Measurements from ENCODE around the gene COMMD3. TPM values are rescaled to one million over a fixed set of nuclear protein-coding genes. Genes with fewer than 3 reads are reported as not detected.
A peak's percentile ranks its signal among the peaks of the same experiment; 100 is the strongest.

COMMD3 gene
- total and polyA plus RNA-seq, 2 of the 8 experiments (the other 6 are each of a cell fraction or from before 2014, with no cell fraction given), result 2.3 to 2.7 TPM

- TF ChIP-seq CBX8 (IDR thresholded peaks at IDR 0.05; ENCODE audit: borderline replicate concordance, low read depth, low read length) (0 out of 2 replicates have a peak, but pooled peaks have one; percentile 24), EZH2 (IDR thresholded peaks at IDR 0.05; ENCODE audit: low read depth, low read length, severe bottlenecking) (peak; percentile 66), ASH2L (IDR thresholded peaks at IDR 0.05; ENCODE audit: low read length) (no peak), SUZ12 (IDR thresholded peaks at IDR 0.05; ENCODE audit: low read length) (peak; percentile 94; the same call in 1 of the 2 replicates), JUN (IDR thresholded peaks at IDR 0.05; ENCODE audit: low read depth, low read length) (no peak)
- no peaks in the 10 kb centered on the region for H3K79me1 ChIP-seq (ENCODE audit: low read depth, low read length)
- no peak overlapping the region for H3K18ac ChIP-seq (ENCODE audit: extremely low read depth, low read length)
- peak overlapping the region; percentile 15 to 57 (median 42); a peak in 4 of 8 replicates for H3K4me3 ChIP-seq (ENCODE audit: extremely low read depth in 1 of 4, insufficient read depth in 2 of 4, low read depth in 3 of 4, low read length in 4 of 4)
- no peak overlapping the region for H3K4ac ChIP-seq (replicated peaks; ENCODE audit: insufficient read length, low read depth, low read length)
- H4K5ac ChIP-seq (ENCODE audit: insufficient read length, low read depth, low read length), result no peak overlapping the region
- no peak overlapping the region for H2BK12ac ChIP-seq (ENCODE audit: low read depth, low read length)
- peaks cover 9% of the 10 kb centered on the region; the same call in 1 of the 2 replicates for H3K23me2 ChIP-seq (ENCODE audit: low read depth, low read length)
- no peak overlapping the region for H2AK5ac ChIP-seq (ENCODE audit: low read depth, low read length)
- no peaks in the 10 kb centered on the region; a peak in 1 of 4 replicates for H3K9me3 ChIP-seq (ENCODE audit: insufficient read depth in 2 of 2, low read depth in 1 of 2, low read length in 1 of 2)
- no peaks in the 10 kb centered on the region for H3K79me2 ChIP-seq (ENCODE audit: control insufficient read depth in 1 of 2, insufficient read depth in 2 of 2, low read length in 2 of 2)
- no peak overlapping the region for H2BK120ac ChIP-seq (replicated peaks; ENCODE audit: low read depth, low read length)
- POLR2A ChIA-PET (ENCODE audit: partially characterized antibody), result interaction anchor here (1.3 kb wide), 1 partner anchor 18 kb away, joined by 4 read pairs; the partner anchor contains the start of gene COMMD3
- H4K91ac ChIP-seq (replicated peaks; ENCODE audit: insufficient read length, low read length), result no peak overlapping the region
- H4K8ac ChIP-seq (ENCODE audit: extremely low read depth, insufficient read depth, low read length), result no peak overlapping the region
- WGBS, 2 experiments (ENCODE audit: extremely low coverage in 1 of 2, insufficient coverage in 1 of 2, insufficient read length in 1 of 2, insufficient replicate concordance in 2 of 2, low coverage in 1 of 2, low lambda C conversion rate in 2 of 2, missing lambda C conversion rate in 1 of 2), result 7% methylated on average over 16 of the region's 16 CpGs; no CpG with 5 or more reads in 1 of the 2 experiments
- H3K27me3 ChIP-seq (replicated peaks in 1 of 4; ENCODE audit: control insufficient read depth in 3 of 4, extremely low read depth in 1 of 4, insufficient read depth in 3 of 4, low read length in 3 of 4), result peaks cover 63 to 79% (median 71%) of the 10 kb centered on the region in 4 experiments
- FAIRE-seq, result no peak
- peaks cover 0 to 7% of the 10 kb centered on the region in 2 experiments for H4K20me1 ChIP-seq (replicated peaks in 1 of 2; ENCODE audit: control insufficient read depth in 1 of 2, insufficient read depth in 2 of 2, low read length in 2 of 2)
- H3K56ac ChIP-seq (replicated peaks; ENCODE audit: insufficient read length, low read depth, low read length), result no peak overlapping the region
- no peak for DNase-seq (ENCODE audit: low read depth in 1 of 2, low spot score in 2 of 2)
- H3K9ac ChIP-seq (replicated peaks in 1 of 4; ENCODE audit: extremely low read depth in 1 of 4, low read depth in 3 of 4, low read length in 3 of 4), result no peak overlapping the region
- 0 out of 2 replicates have a peak overlapping the region, but pooled peaks have one; percentile 0 for H2BK15ac ChIP-seq (ENCODE audit: low read length)
- H3K14ac ChIP-seq (ENCODE audit: insufficient read length), result no peak overlapping the region
- no peak overlapping the region for H2BK5ac ChIP-seq (ENCODE audit: low read depth, low read length)
- peak overlapping the region; percentile 43; the same call in 1 of the 2 replicates for H2AFZ ChIP-seq (ENCODE audit: low read length)
- CTCF ChIA-PET (ENCODE audit: partially characterized antibody), result no interaction called here
- no peak overlapping the region for H2BK20ac ChIP-seq (ENCODE audit: low read length)
- no peak overlapping the region for H3K27ac ChIP-seq (ENCODE audit: low read depth, low read length)
- H3K4me1 ChIP-seq (replicated peaks in 1 of 4; ENCODE audit: control insufficient read depth in 3 of 4, insufficient read depth in 4 of 4, low read length in 3 of 4), result peaks cover 0 to 19% (median 9%) of the 10 kb centered on the region in 4 experiments; a peak in 6 of 7 replicates
- H3K4me2 ChIP-seq (ENCODE audit: insufficient read depth in 1 of 2, low read depth in 2 of 2, low read length in 2 of 2), result peak overlapping the region; percentile 77 to 95
- peaks cover 0 to 3% (median 0%) of the 10 kb centered on the region in 4 experiments; a peak in 3 of 8 replicates for H3K36me3 ChIP-seq (ENCODE audit: control insufficient read depth in 2 of 4, insufficient read depth in 4 of 4, low read length in 3 of 4)
- no peak overlapping the region for H3K23ac ChIP-seq (ENCODE audit: insufficient read length)
Observed at GRCh38 chr10:22333975-22334282, 17.7 kb downstream of the COMMD3 start.

All from H1 (cell line).